Natural killer cell (primary cell): ENCODE results near the gene SPAG16. TPM values are rescaled to one million over a fixed set of nuclear protein-coding genes. Genes with fewer than 3 reads are reported as not detected.

Source experiments
- ATAC-seq, 3 donors: fragments of 150-1000 bp in 2 of 3; fragments of 200-7000 bp in 1 of 3; cut with Tn5 transposase; 1 replicate in 1 of 3; 2 replicates in 2 of 3; pipeline ENCODE4 v1.10.0; 2021; ENCODE audit warnings: mild to moderate bottlenecking in 2 of 3, moderate library complexity in 2 of 3
- DNase-seq, 2 donors: peaks; one replicate each; pipeline versions ENCODE4 v3.0.0 to v3.0.0-alpha.2; 2013 to 2021; ENCODE audit warnings: mixed read lengths in 1 of 2
- H3K27ac ChIP-seq: one replicate; pipeline ENCODE4 v1.5.1; 2013; ENCODE audit warnings: mild to moderate bottlenecking, low read length
- H3K27me3 ChIP-seq: one replicate; pipeline ENCODE4 v1.6.1; 2013; ENCODE audit warnings: low read length; ENCODE audit not compliant: control insufficient read depth, insufficient read depth
- H3K36me3 ChIP-seq: one replicate; pipeline ENCODE4 v1.6.1; 2013; ENCODE audit warnings: low read length; ENCODE audit not compliant: control insufficient read depth, insufficient read depth
- H3K4me1 ChIP-seq: one replicate; pipeline ENCODE4 v1.6.1; 2013; ENCODE audit warnings: low read length; ENCODE audit not compliant: control insufficient read depth, insufficient read depth
- H3K4me3 ChIP-seq: one replicate; pipeline ENCODE4 v1.5.1; 2013; ENCODE audit warnings: low read length
- H3K9me3 ChIP-seq: one replicate; pipeline ENCODE4 v1.6.1; 2013; ENCODE audit warnings: low read length; ENCODE audit not compliant: control insufficient read depth, insufficient read depth
- H3K27ac Mint-ChIP-seq, 2 donors: one replicate each; pipeline ENCODE4 v1.8.0; 2022; ENCODE audit warnings: mild to moderate bottlenecking in 2 of 2, mixed read lengths in 2 of 2, moderate library complexity in 1 of 2
- H3K27me3 Mint-ChIP-seq, 2 donors: one replicate each; pipeline ENCODE4 v1.8.0; 2022; ENCODE audit warnings: low read depth in 2 of 2, mixed read lengths in 2 of 2
- H3K36me3 Mint-ChIP-seq: one replicate; pipeline ENCODE4 v1.8.0; 2022; ENCODE audit warnings: mixed read lengths
- H3K4me1 Mint-ChIP-seq, 2 donors: one replicate each; pipeline ENCODE4 v1.8.0; 2022; ENCODE audit warnings: mixed read lengths in 2 of 2
- H3K4me3 Mint-ChIP-seq: one replicate; pipeline ENCODE4 v1.8.0; 2022; ENCODE audit warnings: mild to moderate bottlenecking, moderate library complexity, mixed read lengths
- H3K9me3 Mint-ChIP-seq, 2 donors: one replicate each; pipeline ENCODE4 v1.8.0; 2022; ENCODE audit warnings: mixed read lengths in 2 of 2
- WGBS: methylation state at CpG from one replicate; pipeline ENCODE4 v1.1.7; 2013; ENCODE audit warnings: missing lambda C conversion rate; ENCODE audit not compliant: insufficient coverage; 5-methylcytosine and 5-hydroxymethylcytosine counted together
- intact Hi-C: fragments of 100-400 bp; cut with micrococcal nuclease; formaldehyde crosslinking; loops from one replicate; pipeline ENCODE4 v1.14.2; 2022
- total RNA-seq, 4 donors: library from RNA; stranded (reverse); fragments of 120-200 nt in 1 of 4; gene quantifications; one replicate each; pipeline versions ENCODE4 v1.2.3 to v1.2.4, GENCODE V29; 2013 to 2022
- TF ChIP-seq, protein P1 (sequence below): fragments of 200-600 bp; IDR thresholded peaks from one replicate; pipeline ENCODE4 v1.8.0; 2022; ENCODE audit warnings: antibody characterized with exemption

Gene SPAG16
- total RNA-seq, 3 donors from 2014 or later (not counting 1 experiment from before 2014, with no cell fraction given), result 3.5 to 5.8 (median 4.0) TPM

DNA sequence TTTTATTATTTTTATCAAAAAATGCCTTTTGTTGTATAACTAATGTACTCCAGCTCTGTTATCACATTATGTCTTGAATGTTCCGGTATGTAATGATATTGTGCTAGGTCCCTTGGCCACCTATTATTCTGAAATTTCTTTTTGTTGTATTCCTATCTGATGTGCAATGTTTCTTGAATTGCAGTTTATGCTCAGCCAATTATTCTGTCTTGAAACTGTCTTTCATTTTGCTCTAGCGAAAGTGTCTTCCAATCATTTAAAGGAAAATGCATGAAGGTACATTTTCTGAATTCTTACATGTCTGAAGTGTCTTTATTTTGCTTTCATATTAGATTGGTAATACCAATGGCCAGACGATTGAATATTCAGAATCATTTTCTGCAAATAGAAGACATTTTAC is 277.5 kb downstream of the SPAG16 start:
- Mint-ChIP-seq H3K27me3 (no peaks in the 10 kb centered on the region), H3K27ac (no peak overlapping the region), H3K9me3 (peaks cover 5 to 10% of the 10 kb centered on the region in 2 donors), H3K36me3 (no peaks in the 10 kb centered on the region), H3K4me1 (no peaks in the 10 kb centered on the region), H3K4me3 (no peak overlapping the region)
- H3K4me3 ChIP-seq, result no peak overlapping the region
- no peaks in the 10 kb centered on the region for H3K27me3 ChIP-seq
- WGBS, result 100% methylated on average over 1 of the region's 3 CpGs
- no peaks in the 10 kb centered on the region for H3K9me3 ChIP-seq
- ATAC-seq (no peak), DNase-seq (no peak)
- intact Hi-C loops, result no loop called here
- TF ChIP-seq, protein P1, sequence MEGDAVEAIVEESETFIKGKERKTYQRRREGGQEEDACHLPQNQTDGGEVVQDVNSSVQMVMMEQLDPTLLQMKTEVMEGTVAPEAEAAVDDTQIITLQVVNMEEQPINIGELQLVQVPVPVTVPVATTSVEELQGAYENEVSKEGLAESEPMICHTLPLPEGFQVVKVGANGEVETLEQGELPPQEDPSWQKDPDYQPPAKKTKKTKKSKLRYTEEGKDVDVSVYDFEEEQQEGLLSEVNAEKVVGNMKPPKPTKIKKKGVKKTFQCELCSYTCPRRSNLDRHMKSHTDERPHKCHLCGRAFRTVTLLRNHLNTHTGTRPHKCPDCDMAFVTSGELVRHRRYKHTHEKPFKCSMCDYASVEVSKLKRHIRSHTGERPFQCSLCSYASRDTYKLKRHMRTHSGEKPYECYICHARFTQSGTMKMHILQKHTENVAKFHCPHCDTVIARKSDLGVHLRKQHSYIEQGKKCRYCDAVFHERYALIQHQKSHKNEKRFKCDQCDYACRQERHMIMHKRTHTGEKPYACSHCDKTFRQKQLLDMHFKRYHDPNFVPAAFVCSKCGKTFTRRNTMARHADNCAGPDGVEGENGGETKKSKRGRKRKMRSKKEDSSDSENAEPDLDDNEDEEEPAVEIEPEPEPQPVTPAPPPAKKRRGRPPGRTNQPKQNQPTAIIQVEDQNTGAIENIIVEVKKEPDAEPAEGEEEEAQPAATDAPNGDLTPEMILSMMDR, result no peak
- no peak overlapping the region for H3K27ac ChIP-seq
- H3K4me1 ChIP-seq, result no peaks in the 10 kb centered on the region
- no peaks in the 10 kb centered on the region for H3K36me3 ChIP-seq

DNA sequence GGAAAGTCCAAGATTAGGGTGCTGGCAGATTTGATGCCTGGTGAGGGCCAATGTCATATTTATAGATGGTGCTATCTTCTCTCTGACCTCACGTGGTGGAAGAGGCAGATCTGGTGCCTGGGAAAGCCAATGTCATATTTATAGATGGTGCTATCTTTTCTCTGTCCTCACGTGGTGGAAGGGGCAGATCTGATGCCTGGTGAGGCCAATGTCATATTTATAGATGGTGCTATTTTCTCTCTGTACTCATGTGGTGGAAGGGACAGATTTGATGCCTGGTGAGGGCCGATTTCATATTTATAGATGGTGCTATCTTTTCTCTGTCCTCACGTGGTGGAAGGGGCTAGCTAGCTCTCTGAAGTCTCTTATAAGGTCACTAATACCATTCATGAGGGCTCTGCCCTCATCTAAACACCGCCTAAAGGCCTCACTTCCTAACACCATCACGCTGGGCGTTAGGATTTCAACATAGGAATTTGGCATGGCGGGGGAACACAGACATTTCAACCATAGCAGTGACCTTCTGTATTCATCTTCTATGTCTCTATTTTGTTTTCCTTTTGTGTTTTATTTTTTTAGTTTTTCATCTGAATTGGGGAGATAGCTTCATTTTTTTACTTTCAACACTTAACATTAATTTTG is 278.4 kb downstream of the SPAG16 start:
- Histone ChIP-seq H3K4me1 (no peaks in the 10 kb centered on the region), H3K9me3 (no peaks in the 10 kb centered on the region), H3K27me3 (no peaks in the 10 kb centered on the region), H3K36me3 (no peaks in the 10 kb centered on the region), H3K27ac (no peak overlapping the region), H3K4me3 (no peak overlapping the region)
- DNase-seq (no peak), ATAC-seq (no peak)
- Mint-ChIP-seq H3K4me1 (no peaks in the 10 kb centered on the region), H3K27ac (no peak overlapping the region), H3K27me3 (no peaks in the 10 kb centered on the region), H3K36me3 (no peaks in the 10 kb centered on the region), H3K4me3 (no peak overlapping the region), H3K9me3 (peaks cover 5 to 10% of the 10 kb centered on the region in 2 donors)
- intact Hi-C loops, result no loop called here
- 76% methylated on average over 8 of the region's 8 CpGs for WGBS
- TF ChIP-seq, protein P1, result no peak

DNA sequence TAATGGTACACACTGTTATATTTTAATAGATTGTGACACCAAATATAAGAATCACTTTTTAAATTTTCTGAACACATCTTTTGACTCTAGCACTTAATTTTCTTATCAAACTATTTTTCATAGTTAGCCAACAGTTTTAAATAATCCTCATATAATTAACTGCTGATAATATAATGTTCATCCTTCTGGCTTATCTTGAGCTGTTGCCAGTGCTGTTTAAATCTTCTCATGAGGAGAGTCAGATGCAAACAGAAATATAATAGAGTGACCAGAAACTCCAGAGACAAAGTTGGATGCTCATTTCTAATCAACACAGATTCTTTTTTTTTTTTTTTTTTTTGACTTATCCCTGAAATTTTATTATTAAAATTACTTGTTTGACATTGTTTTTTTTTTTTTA is 282.6 kb downstream of the SPAG16 start:
- intact Hi-C loops, result no loop called here
- no peaks in the 10 kb centered on the region for H3K27me3 ChIP-seq
- no peak overlapping the region for H3K27ac ChIP-seq
- ATAC-seq (no peak), DNase-seq (no peak)
- peaks cover 5 to 8% of the 10 kb centered on the region in 2 donors for H3K9me3 Mint-ChIP-seq
- TF ChIP-seq, protein P1, result no peak
- no peak overlapping the region for H3K27ac Mint-ChIP-seq
- H3K27me3 Mint-ChIP-seq, result no peaks in the 10 kb centered on the region
- H3K4me1 Mint-ChIP-seq, result no peaks in the 10 kb centered on the region
- no peaks in the 10 kb centered on the region for H3K4me1 ChIP-seq
- no peaks in the 10 kb centered on the region for H3K9me3 ChIP-seq
- no peak overlapping the region for H3K4me3 Mint-ChIP-seq
- H3K36me3 Mint-ChIP-seq, result no peaks in the 10 kb centered on the region
- H3K36me3 ChIP-seq, result no peaks in the 10 kb centered on the region
- H3K4me3 ChIP-seq, result no peak overlapping the region

DNA sequence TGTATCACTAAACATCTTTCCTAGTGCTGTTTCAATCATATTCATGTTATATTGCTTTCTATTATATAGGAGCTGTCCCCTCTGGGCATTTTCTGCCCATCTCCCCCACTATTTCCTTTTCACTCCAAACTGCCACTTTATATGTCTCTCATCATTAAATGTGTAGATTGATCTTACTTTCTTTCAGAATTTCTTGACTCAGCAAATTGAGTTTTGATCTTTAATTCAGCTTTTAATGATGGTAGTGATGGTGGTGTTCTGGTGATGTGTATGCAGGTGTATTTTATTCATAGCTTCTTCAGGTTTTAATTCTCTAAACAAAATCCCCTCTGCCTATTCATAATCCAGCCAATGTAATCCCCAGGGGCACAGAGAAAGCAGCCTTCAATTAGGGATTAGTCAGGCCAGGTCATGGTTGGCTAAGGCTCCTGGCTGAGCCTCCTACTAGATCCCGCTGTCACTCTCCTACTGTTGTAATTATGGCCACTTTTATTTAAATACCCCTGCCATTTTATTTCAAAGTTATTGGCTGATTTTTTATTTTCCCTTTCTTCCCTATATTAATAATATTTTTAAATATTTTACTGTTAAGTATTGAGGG is 325.4 kb downstream of the SPAG16 start:
- H3K9me3 ChIP-seq, result no peaks in the 10 kb centered on the region
- H3K27me3 Mint-ChIP-seq, result no peaks in the 10 kb centered on the region
- no peak overlapping the region for H3K27ac ChIP-seq
- H3K4me1 ChIP-seq, result no peaks in the 10 kb centered on the region
- no peaks in the 10 kb centered on the region for H3K36me3 Mint-ChIP-seq
- no peak overlapping the region for H3K4me3 ChIP-seq
- H3K4me1 Mint-ChIP-seq, result no peaks in the 10 kb centered on the region
- no peaks in the 10 kb centered on the region for H3K27me3 ChIP-seq
- H3K36me3 ChIP-seq, result no peaks in the 10 kb centered on the region
- H3K9me3 Mint-ChIP-seq, result peaks cover 5 to 8% of the 10 kb centered on the region in 2 donors
- no peak for ATAC-seq
- intact Hi-C loops, result no loop called here
- DNase-seq, result no peak
- H3K4me3 Mint-ChIP-seq, result no peak overlapping the region
- TF ChIP-seq, protein P1, result no peak
- 82% methylated on average over 1 of the region's 1 CpG for WGBS
- H3K27ac Mint-ChIP-seq, result no peak overlapping the region
